T-helper 17 cell (primary cell): Measurements from ENCODE around the gene PLN. TPM values are rescaled to one million over a fixed set of nuclear protein-coding genes. Genes with fewer than 3 reads are reported as not detected.

ENCODE experiments used
- ATAC-seq: fragments of 150-1000 bp; cut with Tn5 transposase; 2 replicates; pipeline ENCODE4 v1.10.0; 2021; ENCODE audit warnings: mild to moderate bottlenecking, moderate library complexity
- DNase-seq, 3 donors: peaks; one replicate each; pipeline versions ENCODE4 v3.0.0 to v3.0.0-alpha.2; 2020 to 2021
- H3K9me3 ChIP-seq: one replicate; pipeline ENCODE4 v1.7.0; 2013; ENCODE audit warnings: low read length, mild to moderate bottlenecking; ENCODE audit not compliant: control insufficient read depth, poor library complexity, severe bottlenecking
- H3K27ac Mint-ChIP-seq: one replicate; pipeline ENCODE4 v1.8.0; 2022; ENCODE audit warnings: mild to moderate bottlenecking, moderate library complexity, mixed read lengths
- H3K27me3 Mint-ChIP-seq: one replicate; pipeline ENCODE4 v1.8.0; 2022; ENCODE audit warnings: mixed read lengths
- H3K36me3 Mint-ChIP-seq: one replicate; pipeline ENCODE4 v1.8.0; 2022; ENCODE audit warnings: low read depth, mixed read lengths
- H3K4me1 Mint-ChIP-seq: one replicate; pipeline ENCODE4 v1.8.0; 2022; ENCODE audit warnings: mild to moderate bottlenecking, mixed read lengths
- H3K4me3 Mint-ChIP-seq: one replicate; pipeline ENCODE4 v1.8.0; 2022; ENCODE audit warnings: mild to moderate bottlenecking, moderate library complexity, mixed read lengths
- total RNA-seq, 4 donors: library from RNA in 2 of 4; stranded (reverse) in 2 of 4; gene quantifications; one replicate each; pipeline ENCODE4 v1.2.3 and lab custom pipeline; 2022 to 2026

Gene PLN
- total RNA-seq, 2 donors from 2014 or later = not detected

- peaks cover 4% of the 10 kb centered on the region for H3K4me1 Mint-ChIP-seq
- no peak overlapping the region for H3K4me3 Mint-ChIP-seq
- peaks cover 31% of the 10 kb centered on the region for H3K9me3 ChIP-seq
- H3K27me3 Mint-ChIP-seq = no peaks in the 10 kb centered on the region
- H3K36me3 Mint-ChIP-seq = peaks cover 4% of the 10 kb centered on the region
- no peak for ATAC-seq
- no peak overlapping the region for H3K27ac Mint-ChIP-seq
- no peak for DNase-seq
Observed at GRCh38 chr6:118574051-118574865, 26.2 kb downstream of the PLN start.

DNA sequence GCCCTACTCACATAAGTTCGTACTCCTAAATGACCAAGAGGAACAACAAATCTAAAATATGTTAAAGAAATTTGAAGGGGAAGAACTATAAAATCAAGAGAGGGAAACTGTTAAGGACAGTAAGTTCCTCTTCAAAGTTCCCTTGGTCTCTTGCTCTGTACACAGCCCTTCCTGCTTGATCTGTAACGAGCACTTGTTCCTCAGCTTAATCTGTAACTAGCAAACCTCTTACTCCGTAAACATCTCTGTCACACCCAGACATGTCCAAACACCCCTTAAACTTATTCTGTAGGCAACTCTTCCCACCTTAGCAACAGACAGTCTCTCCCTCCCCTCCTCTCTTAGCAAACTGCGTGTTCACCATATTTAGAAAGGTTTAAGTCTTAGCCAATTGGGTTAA is 29.9 kb downstream of the PLN start:
- H3K27ac Mint-ChIP-seq = no peak overlapping the region
- H3K4me1 Mint-ChIP-seq = peaks cover 8% of the 10 kb centered on the region
- no peaks in the 10 kb centered on the region for H3K27me3 Mint-ChIP-seq
- H3K4me3 Mint-ChIP-seq = no peak overlapping the region
- peaks cover 32% of the 10 kb centered on the region for H3K9me3 ChIP-seq
- no peak for DNase-seq
- no peak for ATAC-seq
- peaks cover 8% of the 10 kb centered on the region for H3K36me3 Mint-ChIP-seq

DNA sequence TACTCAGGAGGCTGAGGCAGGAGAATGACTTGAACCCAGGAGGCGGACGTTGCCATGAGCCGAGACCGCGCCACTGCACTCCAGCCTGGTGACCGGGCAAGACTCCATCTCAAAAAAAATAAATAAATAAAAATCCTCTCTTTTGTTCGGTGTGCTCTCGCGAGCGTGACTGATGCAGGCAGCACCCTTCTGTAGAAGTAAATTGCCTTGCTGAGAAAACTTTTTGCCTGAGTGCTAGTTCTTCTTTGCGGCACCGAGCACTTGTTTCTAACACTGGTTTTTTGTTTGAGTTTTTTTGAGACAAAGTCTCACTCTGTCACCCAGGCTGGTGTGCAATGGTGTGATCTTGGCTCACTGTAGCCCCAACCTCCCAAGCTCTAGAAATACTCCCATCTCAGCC is 30.5 kb downstream of the PLN start:
- DNase-seq = no peak

GRCh38 chr6:118579786-118580185 is 31.7 kb downstream of the PLN start:
- Mint-ChIP-seq H3K36me3 (peaks cover 8% of the 10 kb centered on the region), H3K27me3 (no peaks in the 10 kb centered on the region), H3K27ac (no peak overlapping the region), H3K4me1 (peaks cover 8% of the 10 kb centered on the region), H3K4me3 (no peak overlapping the region)
- no peak for DNase-seq
- no peak for ATAC-seq
- peaks cover 22% of the 10 kb centered on the region for H3K9me3 ChIP-seq

More for the DNA sequence above, 30.5 kb downstream of the PLN start:
- no peaks in the 10 kb centered on the region for H3K27me3 Mint-ChIP-seq
- H3K4me3 Mint-ChIP-seq = no peak overlapping the region
- no peak overlapping the region for H3K27ac Mint-ChIP-seq
- no peak for ATAC-seq
- H3K9me3 ChIP-seq = peaks cover 32% of the 10 kb centered on the region
- peaks cover 8% of the 10 kb centered on the region for H3K4me1 Mint-ChIP-seq
- peaks cover 8% of the 10 kb centered on the region for H3K36me3 Mint-ChIP-seq

DNA sequence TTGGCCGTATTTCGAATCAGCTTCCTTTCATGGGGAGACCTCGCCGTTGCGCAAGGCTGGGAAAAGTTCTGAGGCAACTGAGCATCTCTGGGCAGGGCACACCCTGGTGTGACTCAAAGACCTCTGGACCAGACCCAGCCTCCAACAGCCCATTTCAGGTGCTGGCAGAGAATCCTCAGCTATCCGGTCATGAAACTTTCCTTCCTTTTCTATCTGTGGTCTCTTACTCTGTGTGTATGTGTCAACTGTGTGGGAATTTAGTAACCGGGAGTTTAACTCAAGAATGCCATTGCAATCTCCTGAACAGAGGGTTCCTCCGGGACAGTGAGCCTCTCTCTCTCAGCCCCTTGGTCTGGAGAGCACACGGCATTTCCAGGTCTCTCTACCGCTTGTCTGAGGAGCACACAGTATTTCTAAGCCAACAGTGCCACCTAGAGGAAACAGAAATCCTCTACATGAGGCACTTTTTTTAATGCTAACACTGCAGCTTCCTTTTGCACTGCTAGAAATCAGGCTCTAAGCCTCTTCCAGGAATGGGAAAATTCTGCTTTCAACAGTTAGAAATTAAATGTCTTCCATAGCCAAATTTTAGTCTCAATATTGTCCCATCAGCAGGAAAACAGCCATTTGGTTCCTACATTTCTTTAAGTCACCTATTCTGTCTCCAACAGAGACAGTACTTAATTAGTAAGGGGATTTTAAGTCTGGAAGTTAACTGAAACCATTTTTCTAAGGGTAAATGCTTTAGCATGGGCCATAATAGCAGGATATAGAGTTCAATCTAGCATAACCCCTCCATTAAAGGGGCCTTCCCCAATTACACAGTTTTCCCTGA is 32.7 kb downstream of the PLN start:
- Mint-ChIP-seq H3K4me3 (no peak overlapping the region), H3K27ac (peak overlapping the region; percentile 2), H3K4me1 (peaks cover 9% of the 10 kb centered on the region), H3K36me3 (peaks cover 7% of the 10 kb centered on the region), H3K27me3 (no peaks in the 10 kb centered on the region)
- DNase-seq (no peak), ATAC-seq (peak; percentile 83)
- peaks cover 18% of the 10 kb centered on the region for H3K9me3 ChIP-seq

GRCh38 chr6:118581489-118581959 is 33.4 kb downstream of the PLN start:
- peaks cover 14% of the 10 kb centered on the region for H3K9me3 ChIP-seq
- DNase-seq (no peak), ATAC-seq (peak; percentile 22)
- no peak overlapping the region for H3K27ac Mint-ChIP-seq
- H3K36me3 Mint-ChIP-seq = peaks cover 4% of the 10 kb centered on the region
- H3K4me1 Mint-ChIP-seq = peaks cover 16% of the 10 kb centered on the region
- H3K4me3 Mint-ChIP-seq = no peak overlapping the region
- no peaks in the 10 kb centered on the region for H3K27me3 Mint-ChIP-seq

DNA sequence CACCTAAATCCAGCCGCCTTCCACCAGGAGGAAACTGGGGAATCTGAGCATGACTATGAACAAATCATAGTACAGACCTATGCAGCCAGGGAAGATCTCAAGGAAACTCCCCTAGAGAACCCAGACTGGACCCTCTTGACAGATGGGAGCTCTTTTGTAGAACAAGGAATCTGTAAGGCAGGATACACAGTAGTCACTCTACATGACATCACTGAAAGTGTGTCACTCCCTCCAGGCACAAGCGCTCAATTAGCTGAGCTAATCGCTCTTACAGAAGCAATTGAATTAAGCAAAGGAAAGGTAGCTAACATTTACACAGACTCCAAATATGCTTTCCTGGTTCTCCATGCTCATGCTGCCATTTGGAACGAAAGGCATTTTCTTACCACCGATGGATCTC is 36.8 kb downstream of the PLN start:
- Mint-ChIP-seq H3K4me1 (peaks cover 33% of the 10 kb centered on the region), H3K36me3 (peaks cover 7% of the 10 kb centered on the region), H3K27me3 (no peaks in the 10 kb centered on the region), H3K4me3 (no peak overlapping the region), H3K27ac (peak overlapping the region; percentile 65)
- ATAC-seq (no peak), DNase-seq (no peak)
- no peaks in the 10 kb centered on the region for H3K9me3 ChIP-seq

DNA sequence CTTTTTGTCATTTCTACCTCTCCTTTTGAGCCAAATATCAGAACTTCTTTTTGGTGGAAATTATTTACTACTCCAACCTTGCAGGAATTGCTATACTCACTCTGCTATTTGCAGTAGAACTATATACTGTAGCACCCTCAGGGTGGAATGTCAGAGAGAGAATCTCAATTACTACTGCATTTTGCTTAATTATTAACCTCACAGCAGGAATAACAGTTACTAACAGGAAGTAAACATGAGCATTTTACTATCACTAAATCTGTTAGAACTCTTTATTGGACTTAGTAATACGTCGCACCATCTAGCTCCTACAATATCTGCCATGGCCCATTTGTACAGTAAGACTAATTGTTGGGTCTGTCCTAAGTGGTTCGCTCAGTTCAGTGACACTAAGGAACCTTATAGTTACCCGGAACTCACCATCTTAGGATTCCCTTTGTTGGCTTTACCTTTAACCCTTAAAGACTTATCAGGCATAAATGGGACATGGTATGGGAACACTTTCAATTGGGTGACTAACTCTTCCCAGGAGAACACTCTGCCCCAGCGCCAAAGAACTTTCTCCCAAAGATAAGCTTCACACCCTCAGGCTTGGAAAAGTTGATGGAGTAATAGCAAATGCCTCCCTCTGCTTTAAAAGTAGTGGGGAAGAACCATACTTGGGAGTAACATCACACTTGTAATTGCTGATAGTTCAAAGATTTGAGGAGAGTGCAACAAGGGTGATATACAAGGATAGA is 38.8 kb downstream of the PLN start:
- no peak for ATAC-seq
- Mint-ChIP-seq H3K4me1 (peaks cover 40% of the 10 kb centered on the region), H3K27ac (peak overlapping the region; percentile 65), H3K36me3 (peaks cover 9% of the 10 kb centered on the region), H3K4me3 (no peak overlapping the region), H3K27me3 (no peaks in the 10 kb centered on the region)
- no peaks in the 10 kb centered on the region for H3K9me3 ChIP-seq
- DNase-seq = no peak

- Mint-ChIP-seq H3K4me3 (peak overlapping the region; percentile 36), H3K4me1 (peaks cover 38% of the 10 kb centered on the region), H3K36me3 (peaks cover 7% of the 10 kb centered on the region), H3K27me3 (no peaks in the 10 kb centered on the region), H3K27ac (peak overlapping the region; percentile 84)
- no peak for DNase-seq
- no peak for ATAC-seq
- no peaks in the 10 kb centered on the region for H3K9me3 ChIP-seq
Observed at GRCh38 chr6:118588626-118589025, 40.5 kb downstream of the PLN start.

- Mint-ChIP-seq H3K4me3 (no peak overlapping the region), H3K27me3 (no peaks in the 10 kb centered on the region), H3K36me3 (peaks cover 7% of the 10 kb centered on the region), H3K4me1 (peaks cover 42% of the 10 kb centered on the region), H3K27ac (peak overlapping the region; percentile 84)
- no peak for ATAC-seq
- no peak for DNase-seq
- no peaks in the 10 kb centered on the region for H3K9me3 ChIP-seq
Observed at GRCh38 chr6:118589186-118589585, 41.1 kb downstream of the PLN start.

DNA sequence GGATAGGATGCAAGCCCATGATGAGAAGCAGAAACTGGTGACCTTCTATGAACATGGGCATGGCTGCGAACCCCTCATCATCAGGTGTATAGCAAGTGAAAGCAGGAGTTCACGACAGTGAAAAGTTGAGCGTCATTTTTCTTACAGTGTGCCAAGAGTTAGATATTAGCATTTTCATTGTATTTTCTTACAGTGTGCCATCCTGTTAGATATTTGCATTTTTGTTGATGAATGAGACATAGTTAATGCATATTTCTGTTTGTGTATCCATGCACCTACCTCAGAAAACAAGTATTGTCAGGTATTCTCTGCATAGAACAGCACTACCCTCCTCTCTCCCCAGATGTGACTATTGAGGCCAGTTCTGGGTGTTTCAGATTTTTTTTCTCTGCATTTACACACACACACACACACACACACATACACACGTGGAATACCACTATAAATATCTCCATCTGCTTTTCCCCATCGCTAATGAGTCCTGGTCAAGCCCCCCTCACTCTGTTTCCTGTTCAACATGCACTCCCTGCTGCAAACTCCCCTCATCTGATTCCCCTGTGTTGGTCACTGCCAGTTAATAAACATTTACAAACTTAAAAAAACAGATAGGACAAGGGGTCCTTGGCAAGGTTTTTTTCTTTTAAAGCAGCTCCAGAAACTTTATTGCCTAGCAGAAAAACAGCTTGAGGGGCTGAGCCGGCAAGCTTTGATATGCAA is 41.7 kb downstream of the PLN start:
- ATAC-seq (no peak), DNase-seq (no peak)
- Mint-ChIP-seq H3K4me1 (peaks cover 42% of the 10 kb centered on the region), H3K4me3 (no peak overlapping the region), H3K27ac (peak overlapping the region; percentile 84), H3K27me3 (no peaks in the 10 kb centered on the region), H3K36me3 (peaks cover 7% of the 10 kb centered on the region)
- no peaks in the 10 kb centered on the region for H3K9me3 ChIP-seq

GRCh38 chr6:118591897-118592296 is 43.8 kb downstream of the PLN start:
- no peak overlapping the region for H3K4me3 Mint-ChIP-seq
- ATAC-seq = no peak
- H3K27ac Mint-ChIP-seq = no peak overlapping the region
- peaks cover 7% of the 10 kb centered on the region for H3K36me3 Mint-ChIP-seq
- no peaks in the 10 kb centered on the region for H3K9me3 ChIP-seq
- no peak for DNase-seq
- H3K27me3 Mint-ChIP-seq = no peaks in the 10 kb centered on the region
- H3K4me1 Mint-ChIP-seq = peaks cover 31% of the 10 kb centered on the region
